HG02943 (cell line): ENCODE results near the gene PHLDB1.
"Not testable (repeated sequence)": the region's sequence is repeated elsewhere in the genome, so short reads cannot be mapped to it uniquely, and the experiment has no call there.

Experiments
- ATAC-seq: cut with Tn5 transposase; IDR thresholded peaks from one replicate; pipeline ENCODE4 v1.9.1; 2021; ENCODE audit warnings: mild to moderate bottlenecking, low read depth, moderate library complexity; ENCODE audit not compliant: unreplicated experiment

The PHLDB1 gene

DNA sequence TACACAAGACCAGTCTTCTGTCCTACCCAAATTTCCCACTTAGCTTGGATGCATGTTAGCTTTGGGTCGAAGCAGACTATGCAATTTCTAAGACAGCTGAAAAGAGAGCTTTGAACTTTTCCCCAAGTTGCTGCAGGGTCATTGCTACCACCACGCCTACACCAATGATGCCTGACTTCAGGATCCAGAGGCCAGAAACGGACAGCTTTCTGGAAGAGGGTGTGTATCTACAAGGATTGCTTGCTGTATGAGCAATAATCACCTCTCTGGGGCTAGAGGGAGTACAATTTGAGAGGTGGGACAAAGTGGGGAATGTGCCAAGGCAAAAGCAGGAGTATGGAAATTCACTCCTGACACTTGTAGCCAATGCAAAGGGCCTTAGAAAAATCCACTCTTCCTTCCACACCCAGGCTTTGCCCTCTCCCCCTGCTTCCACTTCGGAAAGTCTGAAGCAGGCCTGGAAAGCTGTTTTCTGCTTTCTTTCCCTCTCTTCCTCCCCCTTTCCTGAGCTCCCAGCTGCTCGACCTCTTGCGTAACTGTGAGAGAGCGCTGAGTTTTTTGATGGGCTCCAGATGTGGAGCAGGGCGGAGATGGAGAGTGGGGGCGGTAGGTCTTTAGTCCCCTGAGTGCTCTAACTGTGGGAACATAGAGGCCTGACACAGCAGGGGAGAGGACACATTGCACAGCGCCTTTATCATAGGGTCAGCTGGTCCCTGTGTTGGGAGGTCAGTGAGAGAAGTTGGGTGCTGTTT, 2.1 kb upstream of the PHLDB1 start:
- no peak for ATAC-seq

DNA sequence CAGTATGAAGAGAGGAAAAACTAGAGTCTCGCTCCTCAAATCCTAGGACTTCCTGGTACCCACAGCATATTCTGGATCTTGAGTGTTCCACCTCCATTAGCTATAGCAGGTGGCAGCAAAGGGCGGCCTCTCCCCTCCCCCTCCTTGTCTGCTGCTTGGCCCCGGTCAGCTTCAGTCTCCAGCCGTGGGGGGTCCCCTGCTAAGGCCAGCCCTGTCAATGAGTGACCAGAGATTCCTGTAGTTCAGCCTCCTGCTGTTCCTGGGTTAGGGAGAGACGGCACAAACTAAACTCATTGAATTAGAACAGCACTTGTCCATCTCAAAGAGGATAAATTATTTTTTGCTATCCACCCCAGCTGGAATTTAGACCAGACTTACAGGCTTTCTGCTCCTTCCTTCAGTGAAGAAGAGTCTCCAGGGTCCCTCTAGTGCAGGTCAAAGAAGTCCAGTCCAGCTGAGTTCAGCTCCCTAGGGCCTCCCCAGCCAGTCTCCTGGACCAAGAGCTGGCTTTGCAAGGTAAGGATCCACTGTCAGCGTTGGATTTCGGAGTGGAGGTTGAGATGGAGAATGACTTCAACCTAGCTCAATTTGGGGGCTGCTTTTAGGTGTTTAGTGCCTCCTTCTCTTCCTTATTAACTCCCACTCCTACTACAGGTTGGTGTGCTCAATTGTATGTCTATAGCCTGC, 1.1 kb upstream of the PHLDB1 start:
- ATAC-seq, result no peak

GRCh38 chr11:118606844-118607228, 579 bp upstream of the PHLDB1 start:
- ATAC-seq, result no peak

- no peak for ATAC-seq
These were observed 1.2 kb downstream of the PHLDB1 start for GRCh38 chr11:118608360-118609227.

- ATAC-seq, result no peak
These were observed 2.2 kb downstream of the PHLDB1 start for GRCh38 chr11:118609380-118610224.

- ATAC-seq, result no peak
These were observed 2.9 kb downstream of the PHLDB1 start for GRCh38 chr11:118610225-118610772.

GRCh38 chr11:118610773-118611432, 3.5 kb downstream of the PHLDB1 start:
- ATAC-seq, result no peak

- not testable (repeated sequence) for ATAC-seq
These were observed 4.0 kb downstream of the PHLDB1 start for GRCh38 chr11:118611433-118611795.

DNA sequence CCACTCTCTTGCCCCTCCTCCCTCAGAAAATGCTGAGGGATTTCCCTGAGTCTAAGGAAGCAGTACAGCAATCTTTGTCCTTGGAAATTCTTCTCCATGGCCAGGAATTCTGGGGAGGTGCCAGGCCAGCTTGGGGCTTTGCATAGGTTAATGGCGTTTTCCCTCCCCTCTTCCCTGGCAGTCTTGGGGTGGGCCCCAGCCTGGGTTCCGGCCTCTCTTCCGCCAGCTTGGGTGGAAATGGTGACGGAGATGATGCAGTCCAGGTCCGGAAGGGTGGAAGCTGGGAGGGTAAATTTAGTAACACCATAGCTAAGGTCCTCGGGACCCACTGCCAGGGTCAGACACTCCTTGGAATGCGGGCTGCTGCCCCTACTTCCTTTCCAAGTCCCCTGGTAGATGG, 5.0 kb downstream of the PHLDB1 start:
- ATAC-seq, result no peak

DNA sequence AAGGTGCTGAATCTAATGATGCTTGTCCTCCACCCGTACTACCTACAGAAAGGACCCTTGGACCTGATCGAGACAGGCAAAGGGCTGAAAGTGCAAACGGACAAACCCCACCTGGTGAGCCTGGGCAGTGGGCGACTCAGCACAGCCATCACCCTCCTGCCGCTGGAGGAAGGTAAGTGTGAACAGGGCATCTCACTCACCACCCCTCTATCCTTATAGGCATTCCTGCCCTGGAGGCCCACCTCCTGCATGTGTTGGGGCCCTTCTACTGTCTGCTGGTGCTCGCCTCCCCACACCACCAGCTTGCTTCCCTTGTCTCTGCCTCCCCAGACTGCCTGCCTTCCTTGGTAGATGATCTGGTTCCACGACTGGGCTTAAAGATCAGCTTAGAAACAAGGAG, 7.1 kb downstream of the PHLDB1 start:
- no peak for ATAC-seq

- no peak for ATAC-seq
These were observed 8.0 kb downstream of the PHLDB1 start for GRCh38 chr11:118615282-118615975.

GRCh38 chr11:118615976-118616371, 8.6 kb downstream of the PHLDB1 start:
- no peak for ATAC-seq

- no peak for ATAC-seq
These were observed 10.9 kb downstream of the PHLDB1 start for GRCh38 chr11:118618115-118618990.

DNA sequence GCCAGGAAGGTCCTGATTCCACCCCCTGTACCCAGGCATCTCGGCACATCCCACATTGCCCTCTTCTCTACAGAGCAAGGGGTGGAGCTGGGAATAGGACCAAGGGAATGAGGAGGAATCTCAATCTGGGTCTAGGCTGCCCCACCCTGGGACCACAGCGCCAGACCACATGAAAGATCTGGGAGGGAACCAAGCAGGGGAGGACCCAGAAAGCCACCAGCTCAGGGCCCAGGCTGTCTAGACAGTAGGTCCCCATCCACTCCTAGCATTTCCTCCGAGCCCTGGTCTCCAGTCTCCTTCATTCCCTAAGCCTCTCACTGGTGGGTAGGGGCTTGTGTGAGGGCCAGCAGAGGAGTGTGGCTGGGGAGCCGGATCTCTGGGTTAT, 11.6 kb downstream of the PHLDB1 start:
- no peak for ATAC-seq

DNA sequence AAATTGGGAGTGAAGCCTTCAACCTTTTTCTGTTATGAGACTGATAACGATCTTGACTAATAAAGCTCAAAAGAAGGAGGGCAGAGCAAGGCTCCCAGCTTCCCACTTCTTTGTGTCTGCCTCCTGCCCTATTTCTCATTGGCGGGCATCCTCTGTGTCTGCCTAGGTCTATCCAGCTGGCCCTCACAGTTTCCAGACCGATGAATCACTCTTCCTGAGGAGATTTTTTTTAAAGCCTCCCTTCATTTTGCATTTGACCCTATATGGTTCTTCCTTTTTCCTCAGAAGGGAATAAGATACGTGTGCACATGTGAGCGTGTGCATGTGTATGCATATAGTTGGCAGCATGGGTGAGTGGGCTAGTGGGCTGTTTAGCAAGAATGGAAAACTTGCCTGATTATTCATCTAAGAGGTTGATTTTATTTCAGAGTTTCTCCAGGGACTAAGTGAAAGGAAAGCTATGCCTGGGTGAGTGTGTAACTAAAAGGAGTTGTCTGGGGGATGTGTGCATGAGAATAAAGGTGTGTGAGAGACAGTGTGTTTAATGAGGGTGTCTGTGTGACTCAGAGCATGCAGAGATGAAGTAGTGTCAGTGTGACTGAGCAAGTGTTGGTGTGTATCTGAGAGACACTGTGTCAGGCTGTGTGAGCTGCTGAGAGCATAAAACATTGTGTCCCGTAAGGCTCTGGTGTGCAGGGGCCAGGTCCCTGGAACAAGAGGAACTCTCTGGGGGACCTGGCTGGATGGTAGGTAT, 12.2 kb downstream of the PHLDB1 start:
- no peak for ATAC-seq

- ATAC-seq, result no peak
These were observed 13.2 kb downstream of the PHLDB1 start for GRCh38 chr11:118620529-118621070.
